ENCODE results near the gene GNG4. TPM values are rescaled to one million over a fixed set of nuclear protein-coding genes. Genes with fewer than 3 reads are reported as not detected.

Gene GNG4
- total RNA-seq, 1 experiment from 2014 or later = 1.3 TPM

GRCh38 chr1:235515844-235516512, 133.6 kb downstream of the GNG4 start:
- in situ Hi-C loops (cut with HindIII; ENCODE audit: low pct_unique_long_range_greater_than_20kb, low sequenced_read_pairs) = no loop called here
- DNase-seq (ENCODE audit: low read depth) = no peak

GRCh38 chr1:235513495-235514366, 135.9 kb downstream of the GNG4 start:
- in situ Hi-C loops (cut with HindIII; ENCODE audit: low pct_unique_long_range_greater_than_20kb, low sequenced_read_pairs) = no loop called here
- DNase-seq (ENCODE audit: low read depth) = peak; percentile 65

GRCh38 chr1:235511470-235512240, 137.9 kb downstream of the GNG4 start:
- in situ Hi-C loops (cut with HindIII; ENCODE audit: low pct_unique_long_range_greater_than_20kb, low sequenced_read_pairs) = no loop called here

GRCh38 chr1:235510823-235511222, 138.8 kb downstream of the GNG4 start:
- no peak for DNase-seq (ENCODE audit: low read depth)
- in situ Hi-C loops (cut with HindIII; ENCODE audit: low pct_unique_long_range_greater_than_20kb, low sequenced_read_pairs) = no loop called here

More at GRCh38 chr1:235511470-235512240, 137.9 kb downstream of the GNG4 start:
- DNase-seq (ENCODE audit: low read depth) = no peak

- DNase-seq (ENCODE audit: low read depth) = no peak
- in situ Hi-C loops (cut with HindIII; ENCODE audit: low pct_unique_long_range_greater_than_20kb, low sequenced_read_pairs) = no loop called here
These were observed 142.0 kb downstream of the GNG4 start for GRCh38 chr1:235507623-235508022.

GRCh38 chr1:235504494-235505222, 144.9 kb downstream of the GNG4 start:
- in situ Hi-C loops (cut with HindIII; ENCODE audit: low pct_unique_long_range_greater_than_20kb, low sequenced_read_pairs) = no loop called here
- peak; percentile 99 for DNase-seq (ENCODE audit: low read depth)

- in situ Hi-C loops (cut with HindIII; ENCODE audit: low pct_unique_long_range_greater_than_20kb, low sequenced_read_pairs) = no loop called here
- no peak for DNase-seq (ENCODE audit: low read depth)
These were observed 145.5 kb downstream of the GNG4 start, which contains the start of gene B3GALNT2 for GRCh38 chr1:235504122-235504493. Gene B3GALNT2, minus strand, starts transcription at chr1:235504452. Its CDS starts 200 bp downstream, at chr1:235504252.

GRCh38 chr1:235503403-235504121, 146.0 kb downstream of the GNG4 start:
- in situ Hi-C loops (cut with HindIII; ENCODE audit: low pct_unique_long_range_greater_than_20kb, low sequenced_read_pairs) = no loop called here
- DNase-seq (ENCODE audit: low read depth) = peak; percentile 58

GRCh38 chr1:235502601-235503402, 146.8 kb downstream of the GNG4 start:
- DNase-seq (ENCODE audit: low read depth) = no peak
- in situ Hi-C loops (cut with HindIII; ENCODE audit: low pct_unique_long_range_greater_than_20kb, low sequenced_read_pairs) = no loop called here

- in situ Hi-C loops (cut with HindIII; ENCODE audit: low pct_unique_long_range_greater_than_20kb, low sequenced_read_pairs) = no loop called here
- DNase-seq (ENCODE audit: low read depth) = no peak
These were observed 148.5 kb downstream of the GNG4 start for GRCh38 chr1:235500971-235501540.

Other genes starting within 250 kb of the GNG4 start
- 11.1 and 13.7 TPM in 2 replicates for gene B3GALNT2, start 145.3 kb downstream of the GNG4 start, total RNA-seq (2014; rRNA removed; shearing (Covaris generic); ENCODE audit: low replicate concordance)
- gene LYST, start 217.1 kb upstream of the GNG4 start, total RNA-seq (2014; rRNA removed; shearing (Covaris generic); ENCODE audit: low replicate concordance) = 9.8 and 11.7 TPM in 2 replicates

Measured in Caki2 (cell line).